ENCODE results near the gene JAML. TPM values are rescaled to one million over a fixed set of nuclear protein-coding genes. Genes with fewer than 3 reads are reported as not detected.
"Not testable (repeated sequence)": the region's sequence is repeated elsewhere in the genome, so short reads cannot be mapped to it uniquely, and the experiment has no call there.

JAML gene
- total and polyA plus RNA-seq, 9 of the 15 experiments (the other 6 are each of a cell fraction or from before 2014, with no cell fraction given): 0.05 to 0.32 (median 0.22) TPM; not detected in 4

DNA sequence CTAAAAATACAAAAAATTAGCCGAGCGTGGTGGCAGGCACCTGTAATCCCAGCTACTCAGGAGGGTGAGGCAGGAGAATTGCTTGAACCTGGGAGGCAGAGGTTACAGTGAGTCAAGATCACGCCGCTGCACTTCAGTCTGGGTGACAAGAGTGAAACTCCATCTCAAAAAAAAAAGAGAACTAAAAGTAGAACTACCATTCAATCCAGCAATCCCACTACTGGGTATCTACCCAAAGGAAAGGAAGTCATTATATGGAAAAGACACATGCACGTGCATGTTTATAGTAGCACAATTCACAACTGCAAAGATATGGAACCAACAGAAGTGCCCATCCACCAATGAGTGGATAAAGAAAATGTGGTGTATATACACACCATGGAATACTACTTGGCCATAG lies 41.1 kb downstream of the JAML start:
- BruUV-seq (replicated peaks); H3K4me1 ChIP-seq (replicated peaks in 1 of 2; ENCODE audit: control insufficient read depth in 2 of 2, insufficient read depth in 2 of 2, low read length in 2 of 2); in situ Hi-C loops (cut with MboI); H3K9me1 ChIP-seq (ENCODE audit: control insufficient read depth, insufficient read depth, low read length); FAIRE-seq; H3K79me2 ChIP-seq (ENCODE audit: control insufficient read depth, insufficient read depth, low read length); H3K4me2 ChIP-seq (ENCODE audit: insufficient read depth, low read length); intact Hi-C loops (cut with micrococcal nuclease); ATAC-seq; CTCF ChIA-PET (ENCODE audit: low intra/inter-chr PET ratio); H3K9ac ChIP-seq (ENCODE audit: insufficient read depth in 1 of 2, low read depth in 2 of 2, low read length in 2 of 2); H4K20me1 ChIP-seq (replicated peaks; ENCODE audit: control insufficient read depth, insufficient read depth, low read length); H3K4me3 ChIP-seq; H3K27ac ChIP-seq (ENCODE audit: extremely low read depth, low read depth, low read length); DNase-seq (ENCODE audit: extremely low read depth in 1 of 4, low spot score in 3 of 4); H2AFZ ChIP-seq (ENCODE audit: low read depth, low read length); H3K9me3 ChIP-seq (replicated peaks; ENCODE audit: control insufficient read depth, insufficient read depth, low read depth, low read length); H3K36me3 ChIP-seq (ENCODE audit: control insufficient read depth, insufficient read depth, low read length); POLR2A ChIA-PET: not testable (repeated sequence)
- H3K27me3 ChIP-seq (ENCODE audit: control insufficient read depth in 2 of 2, insufficient read depth in 2 of 2, low read length in 2 of 2): peaks cover 38 to 56% of the 10 kb centered on the region in 2 experiments
- 2% methylated on average over 5 of the region's 5 CpGs for WGBS (ENCODE audit: insufficient coverage, low coverage, missing lambda C conversion rate)

DNA sequence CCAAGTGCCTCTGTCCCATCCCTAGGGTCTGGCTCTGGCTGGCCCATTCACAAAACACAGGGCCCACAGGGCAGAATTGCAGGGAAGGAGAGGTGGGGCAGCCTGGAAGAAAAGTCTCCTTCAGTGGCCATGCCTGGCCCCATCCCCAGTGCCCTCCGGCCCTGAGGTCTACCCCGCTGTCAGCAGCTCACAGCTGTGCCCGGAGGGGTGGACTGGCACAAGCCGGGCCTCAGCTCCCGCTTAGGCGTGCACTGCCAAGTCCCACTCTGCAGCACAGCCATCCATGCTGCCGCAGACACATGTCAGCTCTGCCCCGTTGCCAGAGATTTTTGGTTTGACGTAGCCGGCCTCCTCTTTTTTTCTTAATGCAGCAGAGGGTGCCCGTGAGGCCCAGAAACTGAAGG lies 44.5 kb downstream of the JAML start:
- POLR2A ChIA-PET: interaction anchor here (1.6 kb wide), 1 partner anchor 9 kb away, joined by 4 read pairs; no protein-coding TSS in a partner anchor
- CTCF ChIA-PET (ENCODE audit: low intra/inter-chr PET ratio): no interaction called here
- H3K9ac ChIP-seq (ENCODE audit: insufficient read depth in 1 of 2, low read depth in 2 of 2, low read length in 2 of 2): peak overlapping the region in 1 of 2 experiments; percentile 57; a peak in 1 of 4 replicates
- no peak for TF ChIP-seq EZH2 (IDR thresholded peaks at IDR 0.05; ENCODE audit: borderline replicate concordance, low read depth, low read length)
- TF ChIP-seq, protein P1, sequence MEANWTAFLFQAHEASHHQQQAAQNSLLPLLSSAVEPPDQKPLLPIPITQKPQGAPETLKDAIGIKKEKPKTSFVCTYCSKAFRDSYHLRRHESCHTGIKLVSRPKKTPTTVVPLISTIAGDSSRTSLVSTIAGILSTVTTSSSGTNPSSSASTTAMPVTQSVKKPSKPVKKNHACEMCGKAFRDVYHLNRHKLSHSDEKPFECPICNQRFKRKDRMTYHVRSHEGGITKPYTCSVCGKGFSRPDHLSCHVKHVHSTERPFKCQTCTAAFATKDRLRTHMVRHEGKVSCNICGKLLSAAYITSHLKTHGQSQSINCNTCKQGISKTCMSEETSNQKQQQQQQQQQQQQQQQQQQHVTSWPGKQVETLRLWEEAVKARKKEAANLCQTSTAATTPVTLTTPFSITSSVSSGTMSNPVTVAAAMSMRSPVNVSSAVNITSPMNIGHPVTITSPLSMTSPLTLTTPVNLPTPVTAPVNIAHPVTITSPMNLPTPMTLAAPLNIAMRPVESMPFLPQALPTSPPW (CRISPR knock-in tag; IDR thresholded peaks at IDR 0.05): no peak
- TF ChIP-seq, protein P2, sequence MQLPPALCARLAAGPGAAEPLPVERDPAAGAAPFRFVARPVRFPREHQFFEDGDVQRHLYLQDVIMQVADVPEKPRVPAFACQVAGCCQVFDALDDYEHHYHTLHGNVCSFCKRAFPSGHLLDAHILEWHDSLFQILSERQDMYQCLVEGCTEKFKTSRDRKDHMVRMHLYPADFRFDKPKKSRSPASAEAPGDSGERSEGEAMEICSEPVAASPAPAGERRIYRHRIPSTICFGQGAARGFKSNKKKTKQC (CRISPR knock-in tag; IDR thresholded peaks at IDR 0.05): no peak
- TF ChIP-seq, protein P3, sequence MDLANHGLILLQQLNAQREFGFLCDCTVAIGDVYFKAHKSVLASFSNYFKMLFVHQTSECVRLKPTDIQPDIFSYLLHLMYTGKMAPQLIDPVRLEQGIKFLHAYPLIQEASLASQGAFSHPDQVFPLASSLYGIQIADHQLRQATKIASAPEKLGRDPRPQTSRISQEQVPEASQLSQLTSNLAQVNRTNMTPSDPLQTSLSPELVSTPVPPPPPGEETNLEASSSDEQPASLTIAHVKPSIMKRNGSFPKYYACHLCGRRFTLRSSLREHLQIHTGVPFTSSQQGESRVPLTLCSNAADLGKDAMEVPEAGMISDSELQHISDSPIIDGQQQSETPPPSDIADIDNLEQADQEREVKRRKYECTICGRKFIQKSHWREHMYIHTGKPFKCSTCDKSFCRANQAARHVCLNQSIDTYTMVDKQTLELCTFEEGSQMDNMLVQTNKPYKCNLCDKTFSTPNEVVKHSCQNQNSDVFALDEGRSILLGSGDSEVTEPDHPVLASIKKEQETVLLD (IDR thresholded peaks at IDR 0.05): no peak
- TF ChIP-seq ZSCAN32 (CRISPR knock-in tag; IDR thresholded peaks at IDR 0.05): no peak
- TF ChIP-seq, protein P4, sequence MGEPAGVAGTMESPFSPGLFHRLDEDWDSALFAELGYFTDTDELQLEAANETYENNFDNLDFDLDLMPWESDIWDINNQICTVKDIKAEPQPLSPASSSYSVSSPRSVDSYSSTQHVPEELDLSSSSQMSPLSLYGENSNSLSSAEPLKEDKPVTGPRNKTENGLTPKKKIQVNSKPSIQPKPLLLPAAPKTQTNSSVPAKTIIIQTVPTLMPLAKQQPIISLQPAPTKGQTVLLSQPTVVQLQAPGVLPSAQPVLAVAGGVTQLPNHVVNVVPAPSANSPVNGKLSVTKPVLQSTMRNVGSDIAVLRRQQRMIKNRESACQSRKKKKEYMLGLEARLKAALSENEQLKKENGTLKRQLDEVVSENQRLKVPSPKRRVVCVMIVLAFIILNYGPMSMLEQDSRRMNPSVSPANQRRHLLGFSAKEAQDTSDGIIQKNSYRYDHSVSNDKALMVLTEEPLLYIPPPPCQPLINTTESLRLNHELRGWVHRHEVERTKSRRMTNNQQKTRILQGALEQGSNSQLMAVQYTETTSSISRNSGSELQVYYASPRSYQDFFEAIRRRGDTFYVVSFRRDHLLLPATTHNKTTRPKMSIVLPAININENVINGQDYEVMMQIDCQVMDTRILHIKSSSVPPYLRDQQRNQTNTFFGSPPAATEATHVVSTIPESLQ (CRISPR knock-in tag; IDR thresholded peaks at IDR 0.05): no peak

More for the DNA sequence above, 44.5 kb downstream of the JAML start:
- Histone ChIP-seq H3K27me3 (ENCODE audit: control insufficient read depth in 2 of 2, insufficient read depth in 2 of 2, low read length in 2 of 2) (peaks cover 32 to 56% of the 10 kb centered on the region in 2 experiments), H2AFZ (ENCODE audit: low read depth, low read length) (no peak overlapping the region), H3K9me3 (replicated peaks; ENCODE audit: control insufficient read depth, insufficient read depth, low read depth, low read length) (no peaks in the 10 kb centered on the region), H4K20me1 (replicated peaks; ENCODE audit: control insufficient read depth, insufficient read depth, low read length) (no peaks in the 10 kb centered on the region), H3K9me1 (ENCODE audit: control insufficient read depth, insufficient read depth, low read length) (no peaks in the 10 kb centered on the region), H3K4me3 (no peak overlapping the region), H3K27ac (ENCODE audit: extremely low read depth, low read depth, low read length) (no peak overlapping the region), H3K4me1 (replicated peaks in 1 of 2; ENCODE audit: control insufficient read depth in 2 of 2, insufficient read depth in 2 of 2, low read length in 2 of 2) (peaks cover 0 to 5% of the 10 kb centered on the region in 2 experiments; a peak in 1 of 5 replicates), H3K36me3 (ENCODE audit: control insufficient read depth, insufficient read depth, low read length) (no peaks in the 10 kb centered on the region), H3K4me2 (ENCODE audit: insufficient read depth, low read length) (no peak overlapping the region), H3K79me2 (ENCODE audit: control insufficient read depth, insufficient read depth, low read length) (no peaks in the 10 kb centered on the region)
- ATAC-seq (peak; percentile 85), FAIRE-seq (no peak), DNase-seq (ENCODE audit: extremely low read depth in 1 of 4, low spot score in 3 of 4) (peak in 1 of 4 experiments; percentile 20)
- in situ Hi-C loops (cut with MboI): no loop called here
- no TSS peak for BruUV-seq (replicated peaks)
- WGBS (ENCODE audit: insufficient coverage, low coverage, missing lambda C conversion rate): 2% methylated on average over 8 of the region's 11 CpGs
- intact Hi-C loops (cut with micrococcal nuclease): no loop called here
